ENCODE data around the gene NFASC.

NFASC gene

GRCh38 chr1:205068457-205069040 lies 197.9 kb downstream of the NFASC start:
- no peak for DNase-seq

DNA sequence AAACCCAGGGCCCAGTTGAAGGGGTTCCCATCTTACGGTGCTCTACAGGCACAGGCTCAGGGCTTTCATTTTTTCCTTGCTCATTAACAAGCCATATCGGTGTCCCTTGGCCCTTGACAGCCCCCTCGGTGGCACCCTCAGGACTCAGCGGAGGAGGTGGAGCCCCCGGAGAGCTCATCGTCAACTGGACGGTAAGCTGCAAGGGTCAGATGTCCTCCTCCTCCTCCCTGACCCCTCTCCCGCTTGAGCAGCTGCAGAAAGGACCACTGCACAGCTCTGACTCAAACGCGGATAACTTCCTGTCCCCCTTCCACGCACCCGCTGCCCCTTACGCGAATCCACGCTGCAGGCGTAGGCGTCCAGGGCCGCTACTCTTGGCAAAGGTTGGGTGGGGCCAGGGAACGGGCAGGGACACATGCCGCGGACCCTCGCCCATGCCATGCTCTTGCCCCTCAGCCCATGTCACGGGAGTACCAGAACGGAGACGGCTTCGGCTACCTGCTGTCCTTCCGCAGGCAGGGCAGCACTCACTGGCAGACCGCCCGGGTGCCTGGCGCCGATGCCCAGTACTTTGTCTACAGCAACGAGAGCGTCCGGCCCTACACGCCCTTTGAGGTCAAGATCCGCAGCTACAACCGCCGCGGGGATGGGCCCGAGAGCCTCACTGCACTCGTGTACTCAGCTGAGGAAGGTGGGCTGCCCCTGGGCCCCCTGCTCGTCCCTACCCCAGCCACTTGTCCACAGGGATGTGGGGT lies 198.9 kb downstream of the NFASC start:
- DNase-seq, result peak; percentile 50

DNA sequence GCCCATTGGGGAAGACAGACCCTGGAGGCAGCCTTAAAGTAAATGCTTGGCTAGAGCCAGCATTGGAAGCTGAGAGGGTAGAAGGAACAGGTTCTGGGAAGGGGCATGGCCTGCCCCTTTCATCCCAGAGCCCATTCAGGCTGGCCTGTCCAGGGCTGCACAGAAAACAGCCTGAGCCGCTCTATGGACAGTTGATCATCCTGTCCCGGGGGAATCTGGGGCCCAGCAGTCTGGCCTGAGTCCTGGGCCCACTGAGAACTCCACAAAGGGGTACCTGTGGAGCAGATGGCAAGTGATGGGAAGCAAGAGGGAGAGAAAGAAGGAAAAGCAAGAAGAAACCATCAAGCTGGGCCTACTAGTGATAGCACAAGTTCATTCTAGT lies 200.4 kb downstream of the NFASC start:
- peak; percentile 25 for DNase-seq

DNA sequence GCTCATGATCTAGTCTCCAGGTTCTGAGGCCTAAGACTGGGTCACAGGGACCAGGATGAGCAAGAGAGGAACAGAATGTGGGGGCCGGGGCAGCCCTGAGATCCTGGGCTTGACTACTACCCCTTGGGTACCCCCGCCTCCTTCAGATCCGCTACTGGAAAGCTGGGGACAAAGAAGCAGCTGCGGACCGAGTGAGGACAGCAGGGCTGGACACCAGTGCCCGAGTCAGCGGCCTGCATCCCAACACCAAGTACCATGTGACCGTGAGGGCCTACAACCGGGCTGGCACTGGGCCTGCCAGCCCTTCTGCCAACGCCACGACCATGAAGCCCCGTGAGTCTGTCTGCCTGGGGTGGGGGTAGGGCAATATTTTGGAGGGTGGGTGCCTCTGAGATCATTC lies 201.1 kb downstream of the NFASC start:
- peak; percentile 48 for DNase-seq

- peak; percentile 32 for DNase-seq
These were observed 201.6 kb downstream of the NFASC start for GRCh38 chr1:205072286-205072685.

All from islet precursor cell (in vitro differentiated cells).